HPDE6-E6E7 (cell line): ENCODE measurements around the gene SMTNL1.

Experiments
- DNase-seq: peaks from one replicate; pipeline ENCODE4 v3.0.0; 2011; ENCODE audit warnings: missing footprints; ENCODE audit errors: extremely low spot score

Gene SMTNL1, protein sequence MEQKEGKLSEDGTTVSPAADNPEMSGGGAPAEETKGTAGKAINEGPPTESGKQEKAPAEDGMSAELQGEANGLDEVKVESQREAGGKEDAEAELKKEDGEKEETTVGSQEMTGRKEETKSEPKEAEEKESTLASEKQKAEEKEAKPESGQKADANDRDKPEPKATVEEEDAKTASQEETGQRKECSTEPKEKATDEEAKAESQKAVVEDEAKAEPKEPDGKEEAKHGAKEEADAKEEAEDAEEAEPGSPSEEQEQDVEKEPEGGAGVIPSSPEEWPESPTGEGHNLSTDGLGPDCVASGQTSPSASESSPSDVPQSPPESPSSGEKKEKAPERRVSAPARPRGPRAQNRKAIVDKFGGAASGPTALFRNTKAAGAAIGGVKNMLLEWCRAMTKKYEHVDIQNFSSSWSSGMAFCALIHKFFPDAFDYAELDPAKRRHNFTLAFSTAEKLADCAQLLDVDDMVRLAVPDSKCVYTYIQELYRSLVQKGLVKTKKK

DNA sequence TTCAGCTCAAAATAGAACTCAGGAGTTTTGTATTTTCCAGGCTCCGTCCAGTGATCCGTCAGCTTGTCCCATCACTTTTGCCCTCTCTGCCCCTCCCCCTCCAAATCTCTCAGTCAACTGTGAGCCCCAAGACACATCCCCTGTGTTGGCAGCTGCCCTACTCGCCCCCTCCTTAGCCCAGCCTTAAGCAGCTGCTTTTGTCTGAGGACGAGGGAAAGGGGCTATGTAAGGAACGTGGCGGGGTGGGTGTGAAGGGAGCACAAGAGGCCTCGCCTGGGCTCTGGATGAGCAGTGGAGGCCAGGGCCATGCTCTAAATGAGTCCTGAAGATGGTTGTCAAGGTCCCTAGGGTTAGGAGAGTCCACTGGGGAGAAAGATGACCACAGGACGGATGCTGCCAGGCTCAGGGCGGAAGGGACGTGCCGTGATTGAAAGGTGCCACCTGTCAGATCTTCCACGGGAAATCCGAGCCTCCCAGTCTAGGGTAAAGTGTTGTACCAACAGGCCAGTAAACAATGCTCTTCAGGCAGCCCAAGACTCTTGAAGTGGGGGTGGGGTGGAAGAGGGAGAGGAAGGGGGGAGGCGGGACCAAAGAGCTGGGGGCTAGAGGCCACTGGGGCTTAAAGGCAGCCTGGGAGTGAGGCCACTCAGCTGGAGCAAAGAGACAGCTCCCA, at the start of gene SMTNL1:
Gene SMTNL1, plus strand, starts transcription at position 649 of the 673 bp plus-strand sequence. CDS start 5,048 bp downstream, outside the sequence.
- no peak for DNase-seq

DNA sequence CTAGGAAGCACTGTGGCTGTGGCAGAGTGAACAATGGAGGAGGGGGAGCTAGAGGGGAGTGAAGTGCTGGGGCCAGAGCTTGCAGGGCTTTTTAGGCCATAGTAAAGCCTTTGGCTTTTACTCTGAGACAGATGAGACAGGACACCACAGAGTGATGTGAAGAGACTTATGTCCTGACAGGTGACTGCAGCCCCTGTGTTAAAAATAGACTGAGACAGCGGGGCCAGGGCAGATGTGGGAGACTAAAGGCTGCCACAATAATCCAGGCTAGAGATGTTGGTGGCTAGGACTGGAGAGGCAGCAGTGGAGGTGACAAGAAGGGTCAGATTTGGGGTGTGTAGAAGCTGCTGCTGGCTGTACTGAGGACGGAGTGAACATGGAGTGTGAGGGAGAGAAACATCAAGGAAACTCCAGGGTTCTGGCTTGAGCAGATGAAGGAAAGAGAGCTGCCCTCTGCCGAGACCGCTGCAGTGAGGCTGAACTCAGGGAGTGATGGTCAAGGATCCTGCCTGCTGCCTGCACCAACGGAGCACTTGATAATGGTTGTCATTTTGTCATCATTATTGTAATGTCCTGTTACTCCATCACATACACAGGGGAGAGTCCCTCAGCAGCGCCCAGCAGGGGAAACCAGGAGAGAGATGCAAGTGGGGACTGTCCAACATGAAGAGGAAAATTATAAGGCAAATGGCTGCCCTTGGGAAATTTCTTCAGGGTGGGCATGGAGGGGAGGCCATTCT, 49.3 kb upstream of the SMTNL1 start:
- no peak for DNase-seq

DNA sequence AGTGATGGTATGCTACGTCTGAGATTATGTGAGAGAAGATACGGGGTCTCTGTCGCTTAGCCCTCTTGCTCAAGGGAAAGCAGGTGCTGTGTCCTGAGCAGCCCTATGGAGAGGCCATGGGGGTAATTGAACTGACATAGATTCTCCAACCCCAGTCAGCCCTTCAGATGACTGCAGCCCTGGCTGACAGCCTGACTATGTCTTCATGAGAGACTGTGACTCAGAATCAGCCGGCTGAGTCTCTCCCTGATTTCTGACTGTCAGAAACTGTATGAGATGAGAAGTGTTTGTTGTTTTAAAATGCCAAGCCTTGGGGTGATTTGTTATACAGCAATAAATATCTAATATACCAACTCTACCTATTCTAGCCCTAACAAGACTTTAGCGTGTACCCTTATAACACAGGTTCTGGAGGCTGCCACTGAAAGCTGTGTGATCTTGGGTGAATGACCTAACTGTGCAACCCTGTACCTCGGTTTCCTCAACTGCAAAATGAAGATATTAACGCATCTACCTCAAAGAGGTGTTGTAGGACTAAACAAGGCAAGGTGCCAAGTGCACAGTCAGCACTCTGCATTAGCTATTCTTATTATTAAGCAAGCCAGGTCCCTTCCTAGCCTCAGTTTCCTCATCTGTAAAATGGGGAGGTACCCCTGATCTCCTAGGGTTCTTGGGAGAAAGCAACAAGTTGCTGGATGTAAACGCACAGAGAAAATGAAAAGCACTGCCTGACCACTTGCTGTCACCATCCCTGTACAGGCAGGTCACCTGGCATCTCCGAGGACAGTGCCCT, 46.7 kb upstream of the SMTNL1 start:
- no peak for DNase-seq

DNA sequence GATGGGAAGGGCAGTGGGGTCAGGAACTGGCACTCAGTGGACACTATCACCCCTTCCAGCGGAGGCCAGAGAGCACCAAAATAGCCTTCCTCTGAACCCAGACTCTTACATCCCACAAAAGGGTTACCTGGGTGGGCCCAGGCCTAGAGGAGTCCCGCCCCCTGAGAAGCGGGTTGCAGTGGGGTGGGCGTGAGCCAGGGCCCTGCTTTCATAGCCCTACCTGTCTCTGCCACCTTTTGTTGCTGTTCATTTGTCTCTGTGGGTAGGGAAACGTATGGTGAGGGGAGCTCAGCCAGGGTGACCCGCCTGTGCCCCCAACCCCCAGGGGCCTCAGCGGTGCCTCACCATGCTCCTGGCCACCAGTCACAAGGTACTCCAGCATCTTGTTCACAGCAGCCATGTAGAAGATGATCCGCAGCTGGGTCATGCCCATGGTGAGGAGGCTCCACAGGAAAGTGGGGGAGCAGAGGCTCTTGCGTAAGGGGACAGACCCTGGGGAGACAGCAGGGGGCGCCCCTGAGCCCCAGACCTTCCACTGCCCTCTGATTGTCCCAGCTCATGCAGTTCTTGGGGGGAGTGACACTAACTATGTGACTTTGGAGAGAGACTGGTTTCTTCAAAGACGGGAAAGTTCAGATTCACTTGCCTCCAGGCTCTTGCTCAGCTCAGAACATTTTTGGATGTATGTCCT, 45.9 kb upstream of the SMTNL1 start:
- no peak for DNase-seq

DNA sequence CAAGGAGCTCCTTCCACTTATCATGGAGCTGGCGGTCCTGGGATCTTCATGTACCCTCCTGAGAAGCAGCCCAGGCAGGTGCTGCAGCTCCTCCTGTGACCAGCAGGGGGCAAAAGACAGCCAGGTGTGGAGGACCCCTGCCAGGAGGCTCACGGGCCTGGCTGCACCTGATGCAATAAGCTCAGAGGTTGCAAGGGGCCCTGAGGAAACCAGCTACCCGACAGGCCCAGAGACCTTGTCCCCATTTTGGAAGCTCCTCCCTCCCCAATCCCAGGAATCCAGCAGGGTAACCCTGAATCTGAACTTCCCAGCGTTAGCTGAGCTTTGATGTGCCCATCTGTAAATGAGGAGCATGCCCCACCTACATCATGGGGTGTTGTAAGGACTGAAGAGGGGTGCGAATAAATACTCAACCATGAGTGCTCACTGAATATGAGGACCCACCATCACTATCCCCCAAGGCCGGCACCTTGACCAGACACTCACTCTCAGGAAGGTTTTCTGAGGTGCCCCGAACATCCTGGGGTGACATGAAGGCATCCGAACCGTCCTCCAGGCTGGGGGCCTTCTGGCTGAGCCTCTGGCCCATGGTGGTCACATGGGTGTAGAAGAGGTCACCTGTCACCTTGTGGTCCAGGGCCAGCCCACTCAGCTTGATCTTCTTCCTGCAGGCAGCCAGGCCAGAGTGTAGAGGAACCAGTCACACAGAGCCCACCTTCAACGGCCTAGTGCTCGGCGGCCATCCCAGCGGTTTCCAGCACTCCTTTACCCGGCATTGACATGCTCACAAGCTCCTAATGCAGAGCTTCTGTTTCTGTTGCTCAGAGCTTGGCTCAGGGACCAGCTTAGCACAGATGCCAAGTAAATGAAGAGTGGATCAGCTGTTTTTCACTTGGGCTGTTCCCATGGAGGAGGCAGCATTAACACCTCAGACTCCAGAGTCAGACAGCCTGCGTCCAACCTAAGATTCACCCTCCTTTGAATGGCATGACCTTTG, 43.6 kb upstream of the SMTNL1 start:
- DNase-seq = peak; percentile 67

DNA sequence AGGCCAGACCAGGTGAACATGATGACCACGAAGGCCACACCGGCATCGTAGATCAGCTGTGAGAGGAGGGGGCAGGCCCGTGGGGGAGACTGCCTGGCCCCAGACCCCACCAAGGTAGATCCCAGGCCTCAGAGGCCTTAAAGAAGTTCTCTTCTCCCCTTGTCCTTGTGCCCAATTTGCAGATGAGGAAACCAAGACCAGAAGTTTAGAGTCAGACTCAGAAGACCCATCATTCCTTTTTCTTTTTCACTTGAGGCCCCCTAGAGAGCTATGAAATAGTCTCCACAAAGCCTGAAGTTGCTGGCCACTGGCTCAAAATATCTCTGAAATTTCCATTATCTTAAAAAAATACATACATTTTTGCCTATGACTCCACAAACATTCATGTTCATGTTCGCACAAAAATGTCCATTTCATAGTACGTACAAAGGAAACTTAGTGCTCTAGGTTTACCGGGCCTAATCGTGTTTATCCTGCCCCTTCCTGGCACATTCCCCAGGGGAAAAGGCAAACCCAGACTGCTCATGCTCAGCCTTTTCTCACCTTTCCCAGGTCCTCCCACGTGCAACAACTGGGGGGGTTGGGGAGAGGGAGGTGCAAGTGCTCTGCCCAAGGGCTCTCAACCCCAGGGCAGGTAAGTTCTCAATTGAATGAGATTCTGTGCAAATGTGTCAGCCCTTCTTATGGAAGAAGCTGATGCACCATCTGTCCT, 41.1 kb upstream of the SMTNL1 start:
- DNase-seq = no peak

DNA sequence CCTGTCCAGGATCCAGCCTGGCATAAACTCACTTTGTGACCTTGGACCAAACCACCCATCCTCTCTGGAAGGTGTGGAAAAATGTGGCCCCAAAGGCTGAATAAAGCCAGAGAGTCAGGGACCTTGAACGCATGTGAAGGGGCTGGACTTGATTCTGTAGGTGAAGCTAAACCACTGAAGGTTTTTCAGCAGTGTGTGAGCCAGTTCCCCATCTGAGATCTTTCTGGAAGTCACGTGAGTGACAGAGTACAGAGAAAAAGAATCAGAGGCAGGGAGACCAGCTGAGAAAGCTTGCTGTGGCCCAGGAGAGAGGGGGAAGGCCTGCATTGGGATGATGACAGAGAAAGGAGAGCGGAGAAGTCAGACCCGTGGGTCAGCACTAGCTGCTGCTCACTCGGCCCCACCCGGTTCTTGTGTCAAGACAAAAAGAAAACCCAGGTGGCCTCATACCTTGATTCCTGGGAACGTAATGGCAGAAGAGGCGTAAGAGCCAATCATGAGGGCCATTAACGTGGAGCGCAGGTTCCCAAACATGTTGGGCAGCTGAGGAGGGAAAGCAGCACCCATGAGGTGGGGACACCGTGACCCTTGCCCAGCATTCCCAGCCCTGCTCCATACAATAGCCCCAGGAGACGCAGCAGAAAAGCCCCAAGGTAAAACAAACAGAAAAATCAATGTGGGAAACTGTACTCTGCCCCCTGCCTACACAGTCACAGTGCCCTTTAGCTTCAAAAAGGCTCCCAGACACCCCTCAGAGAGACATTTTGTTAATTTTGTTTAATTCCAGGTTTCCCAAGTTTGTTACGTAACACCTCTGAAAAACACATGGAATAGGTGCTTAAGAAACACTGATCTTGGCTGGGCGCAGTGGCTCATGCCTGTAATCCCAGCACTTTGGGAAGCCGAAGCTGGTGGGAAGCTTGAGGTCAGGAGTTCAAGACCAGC, 39.8 kb upstream of the SMTNL1 start:
- no peak for DNase-seq

DNA sequence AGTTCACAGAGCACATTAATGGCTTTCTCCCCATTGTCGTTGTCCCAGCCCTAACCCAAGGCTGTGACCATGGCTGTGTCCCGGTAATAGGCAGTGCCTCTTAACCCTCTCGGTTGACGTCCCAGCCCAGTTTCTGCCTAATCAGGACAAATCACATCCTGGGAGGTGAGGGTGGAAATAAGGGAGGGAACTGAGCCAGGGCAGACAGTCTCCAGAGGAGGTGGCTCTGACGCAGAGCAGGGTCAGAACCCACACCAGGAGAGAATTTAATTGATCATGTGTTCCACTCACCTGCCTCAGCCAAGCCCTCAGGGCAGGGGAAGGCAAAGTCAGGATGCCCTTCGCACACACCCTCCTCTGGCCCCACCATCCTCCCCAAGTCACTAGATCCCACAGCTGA, 38.9 kb upstream of the SMTNL1 start:
- DNase-seq = no peak

DNA sequence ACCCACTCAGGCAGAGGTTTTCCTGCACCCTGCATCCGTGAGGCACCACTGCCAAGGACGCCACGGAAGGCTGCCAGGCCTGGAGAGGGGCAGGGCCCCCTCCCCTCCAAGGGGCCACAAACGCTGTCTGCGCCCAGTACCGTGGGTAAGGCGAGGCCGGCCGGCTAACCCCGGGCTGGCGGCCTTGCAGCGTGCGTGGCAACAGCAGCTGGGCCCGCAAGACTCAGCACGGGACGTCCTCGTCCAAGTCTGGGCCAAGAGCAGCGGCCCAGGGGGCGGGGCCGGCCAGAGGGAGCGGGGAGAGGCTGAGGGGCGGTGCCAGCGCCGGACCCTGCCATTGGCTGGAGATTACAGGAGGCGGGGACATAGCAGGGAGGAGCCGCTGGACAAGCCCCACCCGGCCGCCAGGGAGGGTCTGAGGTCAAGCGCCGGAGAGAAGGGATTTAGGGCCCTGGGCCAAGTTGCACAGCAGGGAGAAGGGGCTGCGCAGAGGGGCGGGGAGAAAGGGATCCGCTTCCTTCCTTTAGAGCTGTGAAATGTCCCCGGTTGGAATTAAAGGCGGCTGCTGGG, 37.9 kb upstream of the SMTNL1 start:
- peak; percentile 97 for DNase-seq

DNA sequence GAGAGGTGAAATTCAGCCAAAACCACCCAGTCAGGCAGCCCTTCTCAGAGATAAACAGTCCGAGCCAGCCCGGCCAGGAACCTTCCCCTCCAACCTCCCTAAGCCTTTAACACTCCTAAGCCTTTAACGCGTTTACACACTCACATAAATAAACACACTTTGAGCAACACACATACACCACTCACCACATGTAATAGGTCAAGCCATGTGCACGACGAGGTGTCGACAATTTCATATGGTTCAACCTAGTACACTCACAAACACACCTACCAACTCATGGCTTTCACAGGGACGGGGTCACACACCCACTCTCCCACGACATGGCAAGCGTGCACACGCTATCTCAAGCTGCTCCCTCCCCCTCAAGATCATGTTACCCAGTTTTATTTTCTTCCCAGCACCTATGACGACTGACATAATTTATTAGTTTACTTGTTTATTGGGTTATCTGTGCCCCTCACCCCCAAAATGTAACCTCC, 37.4 kb upstream of the SMTNL1 start:
- DNase-seq = no peak

DNA sequence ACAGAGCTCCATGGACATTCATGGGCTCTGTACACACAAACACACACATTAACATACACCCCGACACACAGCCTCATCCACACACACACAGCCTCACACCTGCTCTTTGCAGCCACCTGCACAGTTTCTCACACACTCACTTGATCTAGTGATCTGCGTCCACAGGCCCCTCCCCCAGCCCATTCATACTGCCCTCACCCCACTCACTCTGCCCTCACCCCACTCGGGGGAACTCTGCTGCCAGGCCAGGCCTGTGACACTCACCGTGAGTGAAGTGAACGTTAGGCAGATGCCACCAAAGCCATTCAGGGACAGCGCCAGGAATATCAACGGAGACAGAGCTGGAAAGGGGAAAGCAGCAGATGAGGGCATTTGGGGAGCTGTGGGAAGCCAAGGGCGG, 36.9 kb upstream of the SMTNL1 start:
- DNase-seq = no peak

DNA sequence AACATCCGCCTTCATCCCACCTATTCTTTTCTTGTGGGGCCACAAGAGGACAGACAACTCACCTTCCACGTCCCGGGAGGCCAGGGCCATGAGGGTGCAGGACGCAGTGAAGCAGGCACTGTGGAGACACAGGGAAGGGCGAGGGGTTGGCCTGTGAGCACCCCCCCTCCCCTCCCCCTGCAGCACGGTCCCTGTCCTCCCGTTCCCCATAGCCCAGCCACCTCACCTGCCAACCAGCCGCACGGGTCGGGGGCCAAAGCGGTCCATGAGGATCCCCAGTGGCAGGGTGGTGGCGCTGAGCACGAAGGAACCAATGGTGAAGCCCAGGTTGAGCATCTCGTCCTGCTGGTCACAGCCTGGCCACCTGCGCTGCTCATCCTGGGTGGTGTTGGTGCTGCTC, 36.5 kb upstream of the SMTNL1 start:
- no peak for DNase-seq

DNA sequence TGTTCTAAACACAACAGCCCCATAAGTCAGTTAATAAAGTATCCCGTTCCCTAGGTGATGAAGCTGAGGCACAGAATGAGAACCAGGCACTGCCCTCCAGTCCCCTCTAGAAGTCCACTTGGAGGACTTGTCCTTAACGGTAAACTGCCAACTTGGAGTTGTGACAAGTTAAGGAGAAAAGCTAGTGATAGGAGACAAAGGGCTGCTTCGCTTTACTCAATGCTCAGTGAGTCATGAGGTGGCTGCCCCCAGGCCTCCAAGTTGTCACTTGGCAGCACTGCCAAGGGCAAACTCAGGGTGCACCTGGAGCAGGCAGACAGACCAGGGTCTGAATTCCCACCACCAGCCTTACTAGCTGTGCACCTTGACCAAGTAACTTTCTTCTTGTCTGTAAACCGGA, 35.4 kb upstream of the SMTNL1 start:
- no peak for DNase-seq

DNA sequence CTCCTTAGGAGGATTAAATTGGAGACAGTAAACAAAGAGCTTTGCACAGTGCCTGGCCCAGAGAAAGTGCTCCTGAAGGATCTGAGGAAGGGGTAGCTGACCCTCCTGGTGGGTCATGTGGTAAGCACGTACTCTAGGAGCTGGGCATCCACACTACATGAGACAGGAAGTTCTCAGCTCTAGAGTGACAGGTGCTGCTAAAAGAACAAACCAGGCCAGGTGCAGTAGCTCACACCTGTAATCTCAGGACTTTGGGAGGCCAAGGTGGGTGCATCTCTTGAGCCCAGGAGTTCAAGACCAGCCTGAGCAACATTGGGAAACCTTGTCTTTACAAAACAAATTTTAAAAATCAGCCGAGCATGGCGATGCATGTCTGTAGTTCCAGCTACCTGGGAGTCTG, 35.0 kb upstream of the SMTNL1 start:
- DNase-seq = no peak

DNA sequence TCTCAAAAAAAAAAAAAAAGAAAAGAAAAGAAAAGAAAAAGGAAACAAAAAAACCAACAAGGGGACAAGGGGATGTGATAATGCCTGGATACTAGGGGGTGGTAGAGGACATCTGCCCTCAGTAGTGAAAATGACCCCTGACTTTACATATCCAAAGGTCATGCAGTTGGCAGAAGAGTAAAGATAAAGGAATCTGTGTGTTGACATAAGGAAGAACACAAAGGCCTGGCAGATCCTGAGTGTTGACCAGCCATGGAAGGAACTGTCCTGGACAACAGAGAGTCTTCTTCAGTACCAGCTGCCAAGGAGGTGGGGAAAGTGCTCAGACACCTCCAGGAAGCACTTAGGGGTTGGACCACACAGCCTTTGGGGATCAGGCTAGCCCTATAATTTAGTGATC, 34.5 kb upstream of the SMTNL1 start:
- DNase-seq = no peak

DNA sequence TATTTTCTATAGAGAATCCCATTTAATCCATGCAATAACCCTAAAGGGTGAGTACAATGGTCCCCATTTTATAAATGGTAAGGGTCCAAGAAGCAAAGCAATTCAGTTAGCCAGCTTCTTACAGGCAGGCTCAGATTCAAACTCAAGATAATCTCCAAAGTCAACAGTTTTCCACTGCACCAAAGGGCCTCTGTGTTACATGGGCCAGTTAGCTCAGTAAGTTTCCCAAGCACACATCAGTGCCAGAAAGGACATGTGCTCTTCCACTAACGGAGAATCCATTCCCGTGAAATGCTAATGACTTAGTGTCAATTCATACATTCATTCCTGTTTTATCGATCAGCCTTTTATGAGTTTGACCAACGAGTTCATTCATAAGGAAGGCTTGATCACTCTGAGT, 32.9 kb upstream of the SMTNL1 start:
- no peak for DNase-seq

DNA sequence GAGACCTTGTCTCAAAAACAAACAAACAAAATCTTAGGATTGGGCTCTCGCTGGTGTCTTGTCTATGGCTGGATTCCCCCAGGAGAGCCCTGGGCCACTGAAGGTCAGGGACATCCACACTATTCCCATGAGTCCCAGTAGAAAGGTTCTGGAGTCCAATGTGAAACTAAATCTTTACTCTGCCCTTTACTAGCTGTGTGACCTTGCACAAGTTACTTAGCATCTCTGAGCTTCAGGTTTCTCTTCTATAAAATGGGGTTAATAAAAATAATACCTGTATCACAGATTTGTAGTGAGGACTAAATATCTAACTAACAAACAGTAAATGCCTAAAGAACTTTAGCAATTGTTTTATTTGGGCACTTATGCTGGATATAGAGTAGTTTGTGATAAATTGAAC, 30.9 kb upstream of the SMTNL1 start:
- no peak for DNase-seq
